GM23338 (cell line): ENCODE data around the gene ACO2. TPM values are rescaled to one million over a fixed set of nuclear protein-coding genes. Genes with fewer than 3 reads are reported as not detected.
A peak's percentile ranks its signal among the peaks of the same experiment; 100 is the strongest.

Source experiments
- ATAC-seq: fragments of 200-7000 bp; cut with Tn5 transposase; 3 replicates; pipeline ENCODE4 v1.9.1; 2020
- DNase-seq: peaks from one replicate; pipeline ENCODE4 v3.0.0-alpha.2; 2015; ENCODE audit warnings: low spot score
- H2AFZ ChIP-seq: fragments of 200-600 bp; sonication (generic); 2 replicates; pipeline ENCODE4 v1.8.0; 2016; ENCODE audit warnings: antibody characterized with exemption, mild to moderate bottlenecking, moderate library complexity
- H3F3A ChIP-seq: fragments of 200-600 bp; sonication (generic); replicated peaks from 2 replicates; pipeline ENCODE4 v1.8.0; 2017; ENCODE audit warnings: antibody characterized with exemption, mixed run types, low read depth
- H3K27ac ChIP-seq: fragments of 200-600 bp; sonication (generic); 2 replicates; pipeline ENCODE4 v1.6.1; 2016; ENCODE audit warnings: low read depth
- H3K27me3 ChIP-seq: fragments of 200-600 bp; sonication (generic); 2 replicates; pipeline ENCODE4 v1.8.0; 2016; ENCODE audit warnings: mild to moderate bottlenecking, mixed run types, moderate library complexity; ENCODE audit not compliant: insufficient read depth
- H3K36me3 ChIP-seq: fragments of 200-600 bp; sonication (generic); 2 replicates; pipeline ENCODE4 v1.8.0; 2016; ENCODE audit warnings: mild to moderate bottlenecking; ENCODE audit not compliant: insufficient read depth
- H3K4me1 ChIP-seq: fragments of 200-600 bp; sonication (generic); 2 replicates; pipeline ENCODE4 v1.8.0; 2016; ENCODE audit warnings: mild to moderate bottlenecking, moderate library complexity; ENCODE audit not compliant: insufficient read depth
- H3K4me2 ChIP-seq: fragments of 200-600 bp; sonication (generic); 2 replicates; pipeline ENCODE4 v1.7.1; 2017; ENCODE audit warnings: mixed run types
- H3K4me3 ChIP-seq: fragments of 200-600 bp; sonication (generic); 2 replicates; pipeline ENCODE4 v1.6.1; 2016; ENCODE audit warnings: mixed run types
- H3K79me2 ChIP-seq: fragments of 200-600 bp; sonication (generic); replicated peaks from 2 replicates; pipeline ENCODE4 v1.8.0; 2017; ENCODE audit warnings: mild to moderate bottlenecking; ENCODE audit not compliant: insufficient read depth
- H3K9me2 ChIP-seq: fragments of 200-600 bp; sonication (generic); 2 replicates; pipeline ENCODE4 v1.8.0; 2017; ENCODE audit not compliant: insufficient read depth
- H4K20me1 ChIP-seq: fragments of 200-600 bp; sonication (generic); replicated peaks from 2 replicates; pipeline ENCODE4 v1.8.0; 2017; ENCODE audit warnings: mild to moderate bottlenecking; ENCODE audit not compliant: insufficient read depth
- H3K27ac Mint-ChIP-seq: 2 replicates; pipeline ENCODE4 v1.8.0; 2020; ENCODE audit warnings: inconsistent platforms, mild to moderate bottlenecking, moderate library complexity, mixed read lengths
- H3K27me3 Mint-ChIP-seq: 3 replicates; pipeline ENCODE4 v1.8.0; 2022; ENCODE audit warnings: low read depth, mild to moderate bottlenecking, moderate library complexity, mixed read lengths, inconsistent platforms; ENCODE audit not compliant: insufficient read depth, poor library complexity
- H3K36me3 Mint-ChIP-seq: 3 replicates; pipeline ENCODE4 v1.8.0; 2021; ENCODE audit warnings: low read depth, mild to moderate bottlenecking, inconsistent platforms, moderate library complexity, mixed read lengths
- H3K4me1 Mint-ChIP-seq: 3 replicates; pipeline ENCODE4 v1.8.0; 2020; ENCODE audit warnings: mild to moderate bottlenecking, inconsistent platforms, mixed read lengths
- H3K4me3 Mint-ChIP-seq: 3 replicates; pipeline ENCODE4 v1.8.0; 2021; ENCODE audit warnings: moderate library complexity, mild to moderate bottlenecking, inconsistent platforms, mixed read lengths
- H3K9me3 Mint-ChIP-seq: 3 replicates; pipeline ENCODE4 v1.8.0; 2020; ENCODE audit warnings: moderate library complexity, mild to moderate bottlenecking, inconsistent platforms, mixed read lengths
- CREB1 ChIP-seq: fragments of 250-450 bp; sonication (Bioruptor Pico); IDR thresholded peaks from 2 replicates; pipeline ENCODE4 v1.5.0; 2020; ENCODE audit warnings: low read depth, mild to moderate bottlenecking, moderate library complexity
- CTCF ChIP-seq, 2 experiments: fragments of 200-600 bp in 1 of 2; sonication (generic) in 1 of 2; conservative IDR thresholded peaks; 2 replicates each; pipeline versions ENCODE4 v1.5.1 to v1.6.1; 2016 to 2017; ENCODE audit warnings: antibody characterized with exemption in 2 of 2, low read depth in 2 of 2, mild to moderate bottlenecking in 2 of 2, moderate library complexity in 1 of 2
- ETS1 ChIP-seq: IDR thresholded peaks from 2 replicates; pipeline ENCODE4 v1.6.1; 2016; ENCODE audit warnings: antibody characterized with exemption
- NANOG ChIP-seq: IDR thresholded peaks from 2 replicates; pipeline ENCODE4 v1.6.1; 2016; ENCODE audit warnings: antibody characterized with exemption, borderline replicate concordance
- ZNF331 ChIP-seq: fragments of 250-450 bp; sonication (Bioruptor Pico); IDR thresholded peaks from 2 replicates; pipeline ENCODE4 v1.5.0; 2020; ENCODE audit warnings: low read depth, mild to moderate bottlenecking, moderate library complexity
- ZNF462 ChIP-seq: fragments of 250-450 bp; sonication (Bioruptor Pico); IDR thresholded peaks from 2 replicates; pipeline ENCODE4 v1.5.0; 2020; ENCODE audit warnings: mild to moderate bottlenecking, moderate library complexity
- polyA plus RNA-seq: library from polyadenylated mRNA; unstranded; fragments of >200 nt; fragmentation: Nextera tagmentation; extraction: Ambion mirVana; gene quantifications from 2 replicates; pipeline ENCODE4 v1.2.1, GENCODE V29; 2016
- total RNA-seq: library from RNA; depleted of rRNA; stranded (reverse); fragments of >200 nt; shearing (Covaris generic); gene quantifications from 2 replicates; pipeline ENCODE4 v1.2.3, GENCODE V29; 2014

The ACO2 gene
- total and polyA plus RNA-seq, 2 experiments from 2014 or later: 36.2 to 79.7 TPM

- TF ChIP-seq ZNF462: no peak
- no peak for TF ChIP-seq CREB1
- TF ChIP-seq NANOG: no peak
- TF ChIP-seq ZNF331 (CRISPR knock-in tag): no peak
Observed at GRCh38 chr22:41500303-41500702, 31.4 kb downstream of the ACO2 start (continued).

- peaks cover 10% of the 10 kb centered on the region for H3K79me2 ChIP-seq
- Mint-ChIP-seq H3K4me3 (no peak overlapping the region), H3K4me1 (no peaks in the 10 kb centered on the region), H3K36me3 (peaks cover 13% of the 10 kb centered on the region), H3K27ac (no peak overlapping the region), H3K9me3 (no peaks in the 10 kb centered on the region), H3K27me3 (peaks cover 2% of the 10 kb centered on the region)
- peaks cover 7% of the 10 kb centered on the region; the same call in 1 of the 2 replicates for H3F3A ChIP-seq
- DNase-seq (peak; percentile 53), ATAC-seq (peak; percentile 92)
- no peaks in the 10 kb centered on the region for H3K4me1 ChIP-seq
- H3K27ac ChIP-seq: no peak overlapping the region
- no peak for TF ChIP-seq ETS1
- peak; percentile 32 to 64 for TF ChIP-seq CTCF (conservative IDR thresholded peaks at IDR 0.05; ENCODE audit: low read depth in 2 of 2)
- no peak overlapping the region for H3K4me3 ChIP-seq
- H3K4me2 ChIP-seq: no peak overlapping the region
- no peaks in the 10 kb centered on the region for H3K9me2 ChIP-seq
- no peaks in the 10 kb centered on the region for H3K36me3 ChIP-seq
- no peak overlapping the region for H2AFZ ChIP-seq
- H3K27me3 ChIP-seq: no peaks in the 10 kb centered on the region
- peaks cover 5% of the 10 kb centered on the region; the same call in 1 of the 2 replicates for H4K20me1 ChIP-seq
Observed at GRCh38 chr22:41501209-41501608, 32.3 kb downstream of the ACO2 start.
